Measurements from ENCODE around the gene ITGA2B. TPM values are rescaled to one million over a fixed set of nuclear protein-coding genes. Genes with fewer than 3 reads are reported as not detected.

Gene ITGA2B
- total and polyA plus RNA-seq, 2 of the 4 experiments (the other 2 are of a cell fraction), result under 0.01 to 0.26 TPM

- no peak overlapping the region for H2BK5ac ChIP-seq (ENCODE audit: low read depth, low read length, poor library complexity, severe bottlenecking)
- no peak overlapping the region for H3K27ac ChIP-seq (ENCODE audit: insufficient read depth, low read length)
- no peak overlapping the region for H3K4me2 ChIP-seq (ENCODE audit: low read depth, low read length)
- ATAC-seq (ENCODE audit: low read depth) (no peak), DNase-seq (no peak)
- H4K91ac ChIP-seq (ENCODE audit: insufficient read depth, low read depth, low read length), result no peak overlapping the region
- H2AK5ac ChIP-seq (ENCODE audit: low read depth, low read length), result no peak overlapping the region
- no TSS peak for BruUV-seq (replicated peaks)
- H3K79me1 ChIP-seq (ENCODE audit: low read depth in 1 of 2, low read length in 2 of 2), result no peaks in the 10 kb centered on the region
- ChIA-PET CTCF (no interaction called here), POLR2A (ENCODE audit: unreplicated experiment) (no interaction called here)
- no peak overlapping the region for H4K8ac ChIP-seq (ENCODE audit: low read depth in 2 of 2, low read length in 2 of 2)
- H2BK15ac ChIP-seq (ENCODE audit: low read depth, low read length), result no peak overlapping the region
- H3K4me3 ChIP-seq (ENCODE audit: insufficient read depth, low read depth, low read length), result no peak overlapping the region
- no peak overlapping the region for H2AK9ac ChIP-seq (replicated peaks; ENCODE audit: low read depth, low read length, poor library complexity)
- TF ChIP-seq NFE2L2 (IDR thresholded peaks at IDR 0.05; ENCODE audit: low read depth, low read length) (no peak), POLR2A (IDR thresholded peaks at IDR 0.05; ENCODE audit: low read depth, low read length) (no peak), FOS (IDR thresholded peaks at IDR 0.05; ENCODE audit: low read depth, low read length) (no peak), RCOR1 (IDR thresholded peaks at IDR 0.05; ENCODE audit: insufficient replicate concordance, low read length) (no peak), RFX5 (IDR thresholded peaks at IDR 0.05; ENCODE audit: low read depth, low read length) (no peak), MAZ (IDR thresholded peaks at IDR 0.05; ENCODE audit: borderline replicate concordance, low read depth, low read length) (no peak), CEBPB (IDR thresholded peaks at IDR 0.05; ENCODE audit: low read depth, low read length) (no peak)
- TF ChIP-seq, protein P1, sequence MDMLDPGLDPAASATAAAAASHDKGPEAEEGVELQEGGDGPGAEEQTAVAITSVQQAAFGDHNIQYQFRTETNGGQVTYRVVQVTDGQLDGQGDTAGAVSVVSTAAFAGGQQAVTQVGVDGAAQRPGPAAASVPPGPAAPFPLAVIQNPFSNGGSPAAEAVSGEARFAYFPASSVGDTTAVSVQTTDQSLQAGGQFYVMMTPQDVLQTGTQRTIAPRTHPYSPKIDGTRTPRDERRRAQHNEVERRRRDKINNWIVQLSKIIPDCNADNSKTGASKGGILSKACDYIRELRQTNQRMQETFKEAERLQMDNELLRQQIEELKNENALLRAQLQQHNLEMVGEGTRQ (IDR thresholded peaks at IDR 0.05; ENCODE audit: low read depth, low read length), result no peak
- WGBS, 2 experiments (ENCODE audit: extremely low coverage in 2 of 2, insufficient read length in 1 of 2), result 85% methylated on average over 6 of the region's 6 CpGs; no CpG with 5 or more reads in 1 of the 2 experiments
- no peak overlapping the region for H3K14ac ChIP-seq (replicated peaks; ENCODE audit: low read depth, low read length)
- no peaks in the 10 kb centered on the region for H3K36me3 ChIP-seq (ENCODE audit: control insufficient read depth, insufficient read depth, low read length)
- in situ Hi-C loops (cut with MboI; ENCODE audit: low sequenced_read_pairs) (no loop called here), intact Hi-C loops (cut with micrococcal nuclease) (no loop called here), dilution Hi-C loops (cut with HindIII; ENCODE audit: low sequenced_read_pairs, unreplicated experiment) (no loop called here)
- H3K27me3 ChIP-seq (ENCODE audit: control insufficient read depth, insufficient read depth, low read length), result peaks cover 36% of the 10 kb centered on the region
- H2AFZ ChIP-seq (replicated peaks; ENCODE audit: low read length, poor library complexity), result no peak overlapping the region
- no peak overlapping the region for H3K23ac ChIP-seq (ENCODE audit: low read depth, low read length)
- peaks cover 2% of the 10 kb centered on the region; the same call in 1 of the 2 replicates for H3K4me1 ChIP-seq (ENCODE audit: control insufficient read depth, insufficient read depth, low read length)
- H3K9me1 ChIP-seq (ENCODE audit: insufficient read depth, low read length), result no peaks in the 10 kb centered on the region
- no peak overlapping the region for H2BK20ac ChIP-seq (ENCODE audit: low read depth, low read length)
- H2BK120ac ChIP-seq (ENCODE audit: low read depth, low read length), result no peak overlapping the region
- no peaks in the 10 kb centered on the region; the same call in 1 of the 2 replicates for H3K9me3 ChIP-seq (ENCODE audit: control insufficient read depth, insufficient read depth, low read length)
- no peak overlapping the region for H3K18ac ChIP-seq (ENCODE audit: low read depth, low read length)
- H3K9ac ChIP-seq (ENCODE audit: low read depth, low read length), result no peak overlapping the region
- H3K56ac ChIP-seq (ENCODE audit: extremely low read depth, insufficient read depth, low read length), result no peak overlapping the region
- H4K20me1 ChIP-seq (ENCODE audit: insufficient read depth, low read length), result 0 out of 2 replicates have a peak, but pooled peaks cover 3% of the 10 kb centered on the region
- H3K4ac ChIP-seq (ENCODE audit: low read depth, low read length), result no peak overlapping the region
- no peak overlapping the region for H4K5ac ChIP-seq (ENCODE audit: low read depth, low read length)
These were observed 6.5 kb downstream of the ITGA2B start for GRCh38 chr17:44382917-44383316.
